Measurements from ENCODE around the gene CLCN7.

Gene CLCN7

GRCh38 chr16:1460602-1461138 lies 14.2 kb downstream of the CLCN7 start:
- DNase-seq: no peak

DNA sequence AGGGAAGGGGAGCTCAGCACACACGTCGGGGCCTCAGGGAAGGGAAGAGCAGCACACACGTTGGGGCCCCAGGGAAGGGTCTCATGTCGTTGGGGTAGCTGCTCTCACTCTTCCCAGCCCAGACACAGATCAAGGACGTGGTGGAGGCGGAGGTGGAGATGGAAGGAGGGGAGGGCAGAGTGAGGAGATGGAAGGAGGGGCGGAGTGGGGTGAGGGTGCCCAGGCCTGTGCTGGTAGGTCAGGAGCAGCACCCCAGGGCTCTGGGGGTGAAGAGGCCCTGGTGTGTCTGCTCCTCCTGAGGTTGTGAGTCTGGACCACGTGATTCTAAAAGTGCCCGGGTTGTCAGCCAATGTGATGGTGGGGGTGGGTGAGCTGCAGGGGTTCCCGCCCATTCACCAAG lies 14.9 kb downstream of the CLCN7 start:
- DNase-seq: no peak

GRCh38 chr16:1458977-1459341 lies 15.9 kb downstream of the CLCN7 start:
- no peak for DNase-seq

GRCh38 chr16:1458336-1458976 lies 16.4 kb downstream of the CLCN7 start:
- no peak for DNase-seq

- no peak for DNase-seq
Measured at GRCh38 chr16:1457489-1458245, 17.2 kb downstream of the CLCN7 start.

- no peak for DNase-seq
Measured at GRCh38 chr16:1456951-1457350, 17.9 kb downstream of the CLCN7 start.

DNA sequence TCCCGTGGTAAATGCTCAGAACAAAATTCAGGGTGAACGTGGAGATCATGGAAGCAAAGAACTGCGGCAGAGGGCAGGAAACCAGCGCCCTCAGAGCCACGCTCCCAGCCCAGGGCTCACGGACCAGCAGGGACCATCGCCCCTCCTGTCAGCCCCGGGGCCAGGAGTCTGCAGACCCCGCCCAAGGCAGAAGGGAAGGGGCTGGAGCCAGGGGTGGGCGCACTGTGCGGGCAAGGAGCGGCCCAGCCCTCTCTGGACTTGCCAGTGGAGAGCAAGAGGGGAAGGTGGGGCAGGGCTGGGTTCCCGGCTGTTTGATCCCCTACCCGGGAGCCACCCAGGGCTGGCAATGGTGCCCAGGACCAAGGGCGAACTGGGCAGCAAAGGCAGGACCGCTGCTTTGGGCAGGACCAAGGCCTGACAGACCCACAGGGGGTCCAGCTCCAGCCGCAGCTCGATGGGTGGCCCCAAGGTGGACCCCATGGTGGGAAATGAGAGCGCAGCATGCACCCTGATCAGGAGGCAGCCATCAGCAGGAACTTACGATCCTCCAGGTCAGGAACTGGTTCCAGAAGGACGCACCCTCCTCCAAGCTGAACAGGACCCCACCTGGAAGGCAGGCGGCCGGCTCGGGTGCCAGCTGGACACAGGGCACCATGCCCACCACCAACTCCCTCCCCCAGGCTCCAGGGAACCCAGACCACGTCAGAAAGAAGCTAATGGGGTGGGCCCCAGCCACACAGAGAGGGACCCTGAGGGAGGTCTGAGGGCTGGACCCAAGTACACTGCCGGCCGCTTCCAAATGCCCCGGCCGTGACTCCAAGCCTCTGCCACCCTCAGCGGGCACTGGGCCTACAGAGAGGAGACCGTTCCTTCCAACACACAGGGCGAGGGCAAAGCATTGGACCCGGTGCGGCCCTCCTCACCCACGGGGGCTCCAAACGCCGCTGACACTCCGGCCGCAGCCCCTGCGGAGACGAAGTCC lies 19.3 kb downstream of the CLCN7 start:
- no peak for DNase-seq

DNA sequence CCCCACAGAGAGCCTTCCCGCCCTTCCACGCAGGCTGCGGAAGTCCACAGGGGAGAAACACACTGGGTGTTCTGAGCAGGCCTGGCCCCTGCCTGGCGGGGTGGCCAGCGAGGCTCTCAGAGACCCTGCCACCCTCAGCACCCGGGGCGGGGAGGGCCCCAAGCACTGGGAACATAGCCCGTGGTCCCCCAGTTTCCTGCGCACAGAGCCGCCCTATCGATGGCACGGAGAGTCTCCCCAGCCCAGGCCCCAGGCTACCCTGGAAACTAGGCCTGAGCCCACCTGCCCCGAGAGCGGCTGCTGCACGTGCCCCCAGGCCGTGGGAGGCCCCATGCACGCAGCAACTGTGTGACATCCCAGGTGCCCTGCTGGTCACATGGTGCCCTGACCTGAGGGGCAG lies 20.3 kb downstream of the CLCN7 start:
- DNase-seq: no peak

GRCh38 chr16:1453316-1453715 lies 21.5 kb downstream of the CLCN7 start:
- DNase-seq: no peak

GRCh38 chr16:1452530-1452929 lies 22.3 kb downstream of the CLCN7 start:
- DNase-seq: no peak

GRCh38 chr16:1451702-1452392 lies 23.0 kb downstream of the CLCN7 start:
- DNase-seq: no peak

DNA sequence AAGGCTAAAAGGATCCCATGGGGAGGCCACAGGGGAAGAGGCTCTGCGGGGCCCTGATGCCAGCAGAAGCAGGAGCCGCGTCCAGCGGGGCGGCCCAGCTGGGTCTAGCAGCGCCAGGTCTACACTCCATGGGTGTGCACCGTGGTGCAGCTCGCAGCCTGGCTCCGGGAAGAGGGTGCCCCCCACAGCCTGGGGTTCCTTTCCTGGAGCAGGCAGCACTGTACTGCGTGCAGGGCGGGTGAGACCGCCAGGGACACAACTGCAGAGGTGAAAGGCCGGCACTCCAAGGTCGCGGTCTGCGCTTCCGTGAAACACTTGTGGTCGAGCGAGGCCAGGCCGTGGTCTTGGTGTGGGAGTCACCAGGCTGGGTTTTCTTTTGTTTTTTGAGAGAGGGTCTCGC lies 24.0 kb downstream of the CLCN7 start:
- DNase-seq: no peak

DNA sequence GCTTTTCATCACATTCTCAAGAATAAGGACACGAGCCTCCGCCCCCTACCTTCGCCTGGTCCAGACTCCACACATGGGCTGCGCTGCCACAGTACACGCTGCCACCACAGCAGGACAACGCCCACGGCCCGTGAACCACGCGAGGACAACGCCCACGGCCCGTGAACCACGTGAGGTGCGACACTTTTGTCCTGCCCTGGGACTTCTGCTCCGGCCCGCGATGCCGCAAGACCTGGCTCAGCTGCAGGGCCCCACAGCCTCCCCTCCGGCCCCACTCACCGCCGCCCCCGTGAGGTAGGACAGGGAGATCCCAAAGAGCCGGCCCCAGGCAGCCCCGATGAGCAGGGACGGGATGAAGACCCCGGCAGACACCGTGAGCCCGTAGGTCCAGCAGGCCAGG lies 24.6 kb downstream of the CLCN7 start:
- DNase-seq: no peak

- no peak for DNase-seq
Measured at GRCh38 chr16:1449201-1449788, 25.5 kb downstream of the CLCN7 start.

GRCh38 chr16:1448536-1449116 lies 26.2 kb downstream of the CLCN7 start:
- no peak for DNase-seq

GRCh38 chr16:1447965-1448364 lies 26.9 kb downstream of the CLCN7 start:
- no peak for DNase-seq

- no peak for DNase-seq
Measured at GRCh38 chr16:1446296-1447080, 28.3 kb downstream of the CLCN7 start.

DNA sequence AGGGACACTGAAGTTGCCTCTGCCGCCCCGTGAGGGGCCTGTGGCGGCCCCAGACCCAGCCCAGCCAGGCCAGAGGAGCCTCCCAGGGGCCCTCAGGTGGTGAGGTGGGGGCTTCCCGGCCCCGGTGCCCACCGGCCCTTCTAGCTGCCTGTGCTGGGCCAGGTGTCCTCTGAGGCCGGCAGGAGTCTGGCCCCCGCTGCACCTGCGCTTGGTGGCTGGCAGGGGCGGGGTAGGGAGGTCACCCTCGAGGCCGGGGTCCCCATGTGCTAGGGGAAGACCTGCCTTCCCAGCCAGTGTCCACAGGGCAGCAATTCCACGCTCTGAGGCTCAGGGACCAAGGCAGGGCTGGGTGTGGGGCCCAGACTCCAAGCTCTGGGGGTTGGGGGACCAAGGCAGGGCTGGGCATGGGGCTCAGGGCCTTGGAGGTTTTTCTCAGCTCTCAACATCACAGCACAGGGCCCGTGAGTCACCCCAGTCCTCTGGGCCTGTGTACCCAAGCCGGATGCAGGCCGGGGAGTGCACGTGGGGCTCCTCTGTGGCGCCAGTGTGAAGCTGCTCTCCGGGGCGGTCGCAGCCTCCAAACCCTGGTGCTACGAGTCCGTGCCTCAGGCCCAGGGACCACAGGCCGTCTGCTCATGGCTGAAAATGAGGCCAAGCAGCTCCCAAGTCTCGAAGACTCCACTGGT lies 29.2 kb downstream of the CLCN7 start:
- no peak for DNase-seq

DNA sequence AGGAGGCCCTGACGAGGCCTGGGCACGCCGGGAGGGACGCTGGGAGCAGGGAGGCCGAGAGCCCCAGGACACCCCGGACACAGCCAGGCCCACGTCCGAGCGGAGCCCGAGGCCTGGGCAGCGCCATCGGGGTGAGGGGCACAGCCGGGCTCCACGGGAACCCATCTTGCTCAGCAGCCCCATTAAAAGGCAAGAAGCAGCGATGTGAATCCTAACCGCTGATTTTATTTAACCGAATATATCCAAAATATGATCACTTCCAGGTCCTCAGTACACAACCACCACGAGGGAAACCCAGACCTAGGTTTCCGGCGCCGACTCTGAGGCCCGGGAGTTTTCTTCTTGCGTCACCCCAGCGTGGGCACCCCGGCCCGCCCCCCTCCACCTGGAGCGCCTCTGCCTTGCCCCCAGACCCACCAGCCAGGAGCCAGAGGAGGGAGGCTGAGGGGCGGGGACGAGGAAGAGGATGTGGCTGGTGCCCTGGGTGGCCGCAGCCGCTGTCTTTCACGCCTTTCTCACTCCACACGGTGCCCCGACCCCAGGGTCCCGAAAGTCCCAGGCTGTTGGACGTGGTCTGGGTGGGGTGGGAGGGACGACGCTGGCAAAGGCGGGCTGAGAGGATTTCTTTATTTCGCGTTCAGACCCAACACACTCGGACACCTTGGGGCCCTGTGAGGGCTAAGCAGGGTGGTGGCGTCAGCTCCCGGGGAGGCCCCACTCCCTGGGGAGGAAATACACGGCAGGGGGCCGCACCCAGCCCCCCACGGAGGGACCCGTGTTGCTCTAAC lies 29.9 kb downstream of the CLCN7 start:
- no peak for DNase-seq
